Measurements from ENCODE around the gene DOCK10. TPM values are rescaled to one million over a fixed set of nuclear protein-coding genes. Genes with fewer than 3 reads are reported as not detected.

Gene DOCK10
- total and polyA plus RNA-seq, 9 of the 15 experiments (the other 6 are each of a cell fraction or from before 2014, with no cell fraction given) = 0.01 to 0.87 (median 0.18) TPM

DNA sequence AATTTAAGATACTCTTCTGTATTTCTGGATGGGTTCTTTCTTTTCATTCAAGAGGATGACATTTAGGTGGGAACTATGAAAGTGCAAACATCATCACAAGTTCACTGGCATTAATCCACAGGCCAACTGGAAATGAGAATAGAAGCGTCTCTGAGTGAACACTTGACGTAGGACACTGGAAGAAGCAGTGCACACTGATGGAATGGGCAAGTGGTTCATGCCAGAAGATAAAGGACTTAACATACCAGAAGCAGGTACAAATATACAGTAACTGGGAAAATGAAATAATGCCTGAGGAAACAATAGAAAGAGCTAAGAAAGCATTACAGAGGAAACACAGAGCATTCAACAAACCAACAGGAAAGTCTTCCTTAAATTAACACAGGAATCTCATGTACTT, 205.2 kb downstream of the DOCK10 start:
- H3K4me1 ChIP-seq (replicated peaks in 1 of 2; ENCODE audit: control insufficient read depth in 2 of 2, insufficient read depth in 2 of 2, low read length in 2 of 2) = no peaks in the 10 kb centered on the region
- no peaks in the 10 kb centered on the region for H3K36me3 ChIP-seq (ENCODE audit: control insufficient read depth, insufficient read depth, low read length)
- intact Hi-C loops (cut with micrococcal nuclease) (no loop called here), in situ Hi-C loops (cut with MboI) (no loop called here)
- H3K27ac ChIP-seq (ENCODE audit: extremely low read depth, low read depth, low read length) = no peak overlapping the region
- H3K4me2 ChIP-seq (ENCODE audit: insufficient read depth, low read length) = no peak overlapping the region
- no peaks in the 10 kb centered on the region for H3K79me2 ChIP-seq (ENCODE audit: control insufficient read depth, insufficient read depth, low read length)
- DNase-seq (ENCODE audit: extremely low read depth in 1 of 4, low spot score in 3 of 4) (no peak), FAIRE-seq (no peak), ATAC-seq (no peak)
- ChIA-PET POLR2A (no interaction called here), CTCF (ENCODE audit: low intra/inter-chr PET ratio) (no interaction called here)
- 6% methylated on average over 2 of the region's 2 CpGs for WGBS (ENCODE audit: insufficient coverage, low coverage, missing lambda C conversion rate)
- TF ChIP-seq MCM3 (IDR thresholded peaks at IDR 0.05) = no peak
- no peak for TF ChIP-seq PHTF2 (CRISPR knock-in tag; IDR thresholded peaks at IDR 0.05)
- TF ChIP-seq ZNF75A (CRISPR knock-in tag; IDR thresholded peaks at IDR 0.05) = no peak
- TF ChIP-seq GATA2 (CRISPR knock-in tag; IDR thresholded peaks at IDR 0.05) = no peak
- TF ChIP-seq KAT8 (IDR thresholded peaks at IDR 0.05; ENCODE audit: low read depth) = no peak
- TF ChIP-seq BDP1 (IDR thresholded peaks at IDR 0.05; ENCODE audit: insufficient read depth, insufficient read length) = no peak
- no peak for TF ChIP-seq BRD4 (IDR thresholded peaks at IDR 0.05)
- TF ChIP-seq, protein P1, sequence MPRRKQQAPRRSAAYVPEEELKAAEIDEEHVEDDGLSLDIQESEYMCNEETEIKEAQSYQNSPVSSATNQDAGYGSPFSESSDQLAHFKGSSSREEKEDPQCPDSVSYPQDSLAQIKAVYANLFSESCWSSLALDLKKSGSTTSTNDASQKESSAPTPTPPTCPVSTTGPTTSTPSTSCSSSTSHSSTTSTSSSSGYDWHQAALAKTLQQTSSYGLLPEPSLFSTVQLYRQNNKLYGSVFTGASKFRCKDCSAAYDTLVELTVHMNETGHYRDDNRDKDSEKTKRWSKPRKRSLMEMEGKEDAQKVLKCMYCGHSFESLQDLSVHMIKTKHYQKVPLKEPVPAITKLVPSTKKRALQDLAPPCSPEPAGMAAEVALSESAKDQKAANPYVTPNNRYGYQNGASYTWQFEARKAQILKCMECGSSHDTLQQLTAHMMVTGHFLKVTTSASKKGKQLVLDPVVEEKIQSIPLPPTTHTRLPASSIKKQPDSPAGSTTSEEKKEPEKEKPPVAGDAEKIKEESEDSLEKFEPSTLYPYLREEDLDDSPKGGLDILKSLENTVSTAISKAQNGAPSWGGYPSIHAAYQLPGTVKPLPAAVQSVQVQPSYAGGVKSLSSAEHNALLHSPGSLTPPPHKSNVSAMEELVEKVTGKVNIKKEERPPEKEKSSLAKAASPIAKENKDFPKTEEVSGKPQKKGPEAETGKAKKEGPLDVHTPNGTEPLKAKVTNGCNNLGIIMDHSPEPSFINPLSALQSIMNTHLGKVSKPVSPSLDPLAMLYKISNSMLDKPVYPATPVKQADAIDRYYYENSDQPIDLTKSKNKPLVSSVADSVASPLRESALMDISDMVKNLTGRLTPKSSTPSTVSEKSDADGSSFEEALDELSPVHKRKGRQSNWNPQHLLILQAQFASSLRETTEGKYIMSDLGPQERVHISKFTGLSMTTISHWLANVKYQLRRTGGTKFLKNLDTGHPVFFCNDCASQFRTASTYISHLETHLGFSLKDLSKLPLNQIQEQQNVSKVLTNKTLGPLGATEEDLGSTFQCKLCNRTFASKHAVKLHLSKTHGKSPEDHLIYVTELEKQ (CRISPR knock-in tag; IDR thresholded peaks at IDR 0.05) = no peak
- TF ChIP-seq FUS (optimal IDR thresholded peaks at IDR 0.05; ENCODE audit: low read depth, low read length) = no peak
- no peak for TF ChIP-seq EP300 (IDR thresholded peaks at IDR 0.05; ENCODE audit: low read length)
- no peak overlapping the region for H3K9ac ChIP-seq (ENCODE audit: insufficient read depth in 1 of 2, low read depth in 2 of 2, low read length in 2 of 2)
- H3K9me1 ChIP-seq (ENCODE audit: control insufficient read depth, insufficient read depth, low read length) = no peaks in the 10 kb centered on the region
- BruUV-seq (replicated peaks) = no TSS peak
- no peak overlapping the region for H2AFZ ChIP-seq (ENCODE audit: low read depth, low read length)
- H4K20me1 ChIP-seq (replicated peaks; ENCODE audit: control insufficient read depth, insufficient read depth, low read length) = no peaks in the 10 kb centered on the region
- H3K9me3 ChIP-seq (replicated peaks; ENCODE audit: control insufficient read depth, insufficient read depth, low read depth, low read length) = no peaks in the 10 kb centered on the region
- no peak overlapping the region for H3K4me3 ChIP-seq
- H3K27me3 ChIP-seq (ENCODE audit: control insufficient read depth in 2 of 2, insufficient read depth in 2 of 2, low read length in 2 of 2) = no peaks in the 10 kb centered on the region

Data from K562 (cell line).